GM10248 (cell line): ENCODE measurements around the gene AGPAT3.

Source experiments
- CTCF ChIA-PET: fragments of 300-600 bp; sonication (Branson Sonifier 250); formaldehyde crosslinking; extraction: SDS; loops from one replicate; lab custom pipeline; 2021; ENCODE audit warnings: antibody characterized with exemption; lab: Yijun Ruan, JAX
- POLR2A ChIA-PET: fragments of 350-650 bp; sonication (Branson Sonifier 250); formaldehyde crosslinking; extraction: SDS; loops from one replicate; lab custom pipeline; 2020; ENCODE audit warnings: antibody characterized with exemption; lab: Yijun Ruan, JAX
- DNase-seq: peaks from one replicate; pipeline ENCODE4 v3.0.0; 2012; ENCODE audit errors: extremely low spot score
- TF ChIP-seq, protein P1 (sequence below): IDR thresholded peaks from 2 replicates; pipeline ENCODE4 v1.5.1; 2012; ENCODE audit warnings: mild to moderate bottlenecking, low read depth; ENCODE audit errors: extremely low read depth, missing control alignments, control extremely low read depth

Gene AGPAT3

GRCh38 chr21:43994646-43995045 is 129.6 kb downstream of the AGPAT3 start:
- ChIA-PET CTCF (interaction anchor here (2.1 kb wide), 1 partner anchor 8 kb away, joined by 4 read pairs; no protein-coding TSS in a partner anchor), POLR2A (interaction anchor here (0.6 kb wide), 1 partner anchor 269 kb away, joined by 3 read pairs; no protein-coding TSS in a partner anchor)
- TF ChIP-seq, protein P1, sequence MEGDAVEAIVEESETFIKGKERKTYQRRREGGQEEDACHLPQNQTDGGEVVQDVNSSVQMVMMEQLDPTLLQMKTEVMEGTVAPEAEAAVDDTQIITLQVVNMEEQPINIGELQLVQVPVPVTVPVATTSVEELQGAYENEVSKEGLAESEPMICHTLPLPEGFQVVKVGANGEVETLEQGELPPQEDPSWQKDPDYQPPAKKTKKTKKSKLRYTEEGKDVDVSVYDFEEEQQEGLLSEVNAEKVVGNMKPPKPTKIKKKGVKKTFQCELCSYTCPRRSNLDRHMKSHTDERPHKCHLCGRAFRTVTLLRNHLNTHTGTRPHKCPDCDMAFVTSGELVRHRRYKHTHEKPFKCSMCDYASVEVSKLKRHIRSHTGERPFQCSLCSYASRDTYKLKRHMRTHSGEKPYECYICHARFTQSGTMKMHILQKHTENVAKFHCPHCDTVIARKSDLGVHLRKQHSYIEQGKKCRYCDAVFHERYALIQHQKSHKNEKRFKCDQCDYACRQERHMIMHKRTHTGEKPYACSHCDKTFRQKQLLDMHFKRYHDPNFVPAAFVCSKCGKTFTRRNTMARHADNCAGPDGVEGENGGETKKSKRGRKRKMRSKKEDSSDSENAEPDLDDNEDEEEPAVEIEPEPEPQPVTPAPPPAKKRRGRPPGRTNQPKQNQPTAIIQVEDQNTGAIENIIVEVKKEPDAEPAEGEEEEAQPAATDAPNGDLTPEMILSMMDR, result no peak
- DNase-seq, result no peak

DNA sequence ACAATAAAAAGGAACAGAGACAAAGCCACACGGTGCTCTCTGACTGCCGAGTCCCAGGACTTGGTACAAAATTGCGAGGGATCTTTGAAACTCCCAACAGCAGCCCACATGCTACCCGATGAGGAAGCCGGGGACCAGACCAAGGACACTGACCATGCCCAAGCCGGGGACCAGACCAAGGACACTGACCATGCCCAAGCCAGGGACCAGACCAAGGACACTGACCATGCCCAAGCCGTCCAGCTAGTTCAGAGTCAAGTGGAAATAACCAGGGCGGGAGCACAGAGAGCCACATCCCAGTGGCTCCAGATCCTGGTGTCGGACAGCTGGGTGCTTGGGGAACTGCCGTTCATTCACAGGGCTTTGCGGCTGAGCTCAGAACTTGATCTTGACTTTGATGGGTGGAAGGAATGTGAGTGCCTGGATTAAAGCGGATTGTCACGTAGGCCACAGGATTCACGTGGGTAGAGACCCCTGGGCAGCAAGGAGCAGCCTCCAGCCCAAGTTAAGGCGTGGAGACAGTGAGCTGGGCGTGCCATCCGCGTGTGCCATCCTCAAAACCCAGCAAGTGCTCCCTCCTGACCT is 130.6 kb downstream of the AGPAT3 start:
- no peak for DNase-seq
- POLR2A ChIA-PET, result no interaction called here
- CTCF ChIA-PET, result no interaction called here
- TF ChIP-seq, protein P1, result no peak

DNA sequence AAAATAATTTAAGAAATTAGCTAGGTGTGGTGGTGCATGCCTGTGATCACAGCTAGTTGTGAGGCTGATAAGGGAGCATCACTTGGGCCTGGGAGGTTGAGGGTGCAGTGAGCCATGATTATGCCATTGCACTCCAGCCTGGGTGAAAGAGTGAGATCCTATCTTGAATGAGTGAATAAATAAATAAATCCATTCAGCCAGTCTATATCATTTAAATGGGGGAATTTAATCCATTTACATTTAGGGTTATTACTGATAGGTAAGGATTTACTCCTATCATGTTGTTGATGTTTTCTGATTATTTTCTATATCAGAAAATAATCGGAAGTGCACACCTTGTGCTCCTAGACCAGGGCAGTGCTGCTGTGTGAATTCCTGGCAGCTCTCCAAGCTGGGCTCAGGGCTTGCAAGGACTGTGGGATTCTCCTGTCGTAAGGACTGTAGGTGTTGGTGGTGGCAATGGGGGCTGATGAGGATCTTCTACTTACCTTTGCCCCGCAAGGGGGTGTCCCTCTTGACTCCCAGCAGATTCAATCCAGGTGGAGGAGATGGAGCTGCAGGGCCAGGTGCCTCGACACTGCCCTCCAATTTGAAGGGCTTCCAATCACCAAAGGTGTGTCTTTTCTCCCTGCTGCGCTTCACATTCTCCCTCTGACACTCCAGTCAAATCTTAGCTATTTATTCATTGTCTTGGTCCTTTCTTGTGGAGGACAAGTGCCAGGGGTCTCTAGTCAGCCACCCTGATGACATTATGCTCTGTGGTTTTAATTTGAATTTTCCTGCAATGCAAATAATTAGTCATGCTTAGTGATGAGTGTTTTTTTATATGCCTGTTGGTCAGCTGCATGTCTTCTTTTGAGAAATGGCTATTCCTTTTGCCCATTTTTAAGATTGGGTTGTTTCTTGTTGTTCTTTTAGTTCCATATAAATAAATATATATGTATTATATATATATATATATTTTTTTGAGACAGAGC is 133.0 kb downstream of the AGPAT3 start:
- TF ChIP-seq, protein P1, result no peak
- ChIA-PET CTCF (interaction anchor here (1.2 to 1.4 kb wide), 2 partner anchors 22 to 23 kb away, joined by 3 to 6 read pairs; no protein-coding TSS in a partner anchor), POLR2A (no interaction called here)
- DNase-seq, result no peak

- TF ChIP-seq, protein P1, result no peak
- CTCF ChIA-PET, result interaction anchor here (2.4 to 2.5 kb wide), 2 partner anchors 11 to 25 kb away, joined by 6 to 16 read pairs; partner anchors contain the start of gene TRAPPC10
- DNase-seq, result no peak
- POLR2A ChIA-PET, result no interaction called here
Measured at GRCh38 chr21:44000360-44000759, 135.3 kb downstream of the AGPAT3 start.

- TF ChIP-seq, protein P1, result no peak
- ChIA-PET POLR2A (no interaction called here), CTCF (interaction anchor here (1.4 to 2.5 kb wide), 2 partner anchors 8 to 27 kb away, joined by 4 to 6 read pairs; no protein-coding TSS in a partner anchor)
- no peak for DNase-seq
Measured at GRCh38 chr21:44002511-44002910, 137.5 kb downstream of the AGPAT3 start.

GRCh38 chr21:44003307-44003966 is 138.4 kb downstream of the AGPAT3 start:
- DNase-seq, result no peak
- ChIA-PET POLR2A (no interaction called here), CTCF (interaction anchor here (1.4 kb wide), 1 partner anchor 9 kb away, joined by 4 read pairs; no protein-coding TSS in a partner anchor)
- TF ChIP-seq, protein P1, result no peak
